SU-DHL-6 (cell line): ENCODE data around the gene EIF4A3.

Source experiments
- H2AFZ ChIP-seq: fragments of 200-600 bp; sonication (generic); 2 replicates; pipeline ENCODE4 v1.6.1; 2014; ENCODE audit warnings: low read depth, mild to moderate bottlenecking, moderate library complexity, mixed read lengths, antibody characterized with exemption, low read length; ENCODE audit not compliant: severe bottlenecking
- H3F3A ChIP-seq: fragments of 200-600 bp; shearing (Covaris generic); 2 replicates; pipeline ENCODE4 v1.6.0; 2016; ENCODE audit warnings: antibody characterized with exemption, mild to moderate bottlenecking; ENCODE audit not compliant: insufficient read depth
- H3K27ac ChIP-seq: fragments of 200-600 bp; sonication (generic); 2 replicates; pipeline ENCODE4 v1.5.1; 2016; ENCODE audit warnings: low read depth, mild to moderate bottlenecking, low read length, moderate library complexity, mixed read lengths
- H3K27me3 ChIP-seq: fragments of 200-600 bp; sonication (generic), shearing (Covaris generic); 2 replicates; pipeline ENCODE4 v1.6.0; 2014; ENCODE audit warnings: mild to moderate bottlenecking, low read length
- H3K36me3 ChIP-seq: fragments of 200-600 bp; sonication (generic); 2 replicates; pipeline ENCODE4 v1.6.1; 2014; ENCODE audit warnings: mild to moderate bottlenecking, low read length, mixed read lengths
- H3K4me2 ChIP-seq: fragments of 300-600, 200-600 bp; shearing (Covaris generic), sonication (generic); 2 replicates; pipeline ENCODE4 v1.6.0; 2014; ENCODE audit warnings: low read length, low read depth, mild to moderate bottlenecking; ENCODE audit not compliant: poor library complexity, severe bottlenecking
- H3K4me3 ChIP-seq: fragments of 200-600 bp; sonication (generic); 2 replicates; pipeline ENCODE4 v1.5.1; 2014; ENCODE audit warnings: antibody characterized with exemption, low read length, mild to moderate bottlenecking, mixed read lengths; ENCODE audit not compliant: insufficient read depth, poor library complexity, severe bottlenecking
- H3K79me2 ChIP-seq: fragments of 200-600 bp; sonication (generic); 2 replicates; pipeline ENCODE4 v1.6.1; 2014; ENCODE audit warnings: mild to moderate bottlenecking, low read length, moderate library complexity; ENCODE audit not compliant: insufficient read depth
- H3K9ac ChIP-seq: fragments of 200-600 bp; sonication (generic); 2 replicates; pipeline ENCODE4 v1.7.0; 2014; ENCODE audit warnings: mild to moderate bottlenecking, low read length
- H3K9me2 ChIP-seq: fragments of 200-600 bp; sonication (generic); replicated peaks from 2 replicates; pipeline ENCODE4 v1.6.1; 2014; ENCODE audit warnings: low read length; ENCODE audit not compliant: insufficient read depth
- H3K9me3 ChIP-seq: fragments of 200-600 bp; sonication (generic); 2 replicates; pipeline ENCODE4 v1.6.1; 2014; ENCODE audit warnings: low read length, mixed read lengths; ENCODE audit not compliant: insufficient read depth
- H4K20me1 ChIP-seq: fragments of 200-600 bp; sonication (generic); 2 replicates; pipeline ENCODE4 v1.6.1; 2014; ENCODE audit warnings: low read depth, mild to moderate bottlenecking, antibody characterized with exemption, low read length, moderate library complexity, mixed read lengths
- EZH2phosphoT487 ChIP-seq: fragments of 200-600 bp; sonication (generic), shearing (Covaris generic); conservative IDR thresholded peaks from 2 replicates; pipeline ENCODE4 v1.6.1; 2018; ENCODE audit warnings: mild to moderate bottlenecking, antibody characterized with exemption, low read length, moderate library complexity, mixed read lengths
- TF ChIP-seq, protein P1 (sequence below): fragments of 200-600 bp; sonication (generic); IDR thresholded peaks from one replicate; pipeline ENCODE4 v1.5.1; 2017; ENCODE audit warnings: antibody characterized with exemption, mild to moderate bottlenecking, low read length, moderate library complexity; ENCODE audit not compliant: insufficient read depth, poor library complexity, severe bottlenecking

The EIF4A3 gene

DNA sequence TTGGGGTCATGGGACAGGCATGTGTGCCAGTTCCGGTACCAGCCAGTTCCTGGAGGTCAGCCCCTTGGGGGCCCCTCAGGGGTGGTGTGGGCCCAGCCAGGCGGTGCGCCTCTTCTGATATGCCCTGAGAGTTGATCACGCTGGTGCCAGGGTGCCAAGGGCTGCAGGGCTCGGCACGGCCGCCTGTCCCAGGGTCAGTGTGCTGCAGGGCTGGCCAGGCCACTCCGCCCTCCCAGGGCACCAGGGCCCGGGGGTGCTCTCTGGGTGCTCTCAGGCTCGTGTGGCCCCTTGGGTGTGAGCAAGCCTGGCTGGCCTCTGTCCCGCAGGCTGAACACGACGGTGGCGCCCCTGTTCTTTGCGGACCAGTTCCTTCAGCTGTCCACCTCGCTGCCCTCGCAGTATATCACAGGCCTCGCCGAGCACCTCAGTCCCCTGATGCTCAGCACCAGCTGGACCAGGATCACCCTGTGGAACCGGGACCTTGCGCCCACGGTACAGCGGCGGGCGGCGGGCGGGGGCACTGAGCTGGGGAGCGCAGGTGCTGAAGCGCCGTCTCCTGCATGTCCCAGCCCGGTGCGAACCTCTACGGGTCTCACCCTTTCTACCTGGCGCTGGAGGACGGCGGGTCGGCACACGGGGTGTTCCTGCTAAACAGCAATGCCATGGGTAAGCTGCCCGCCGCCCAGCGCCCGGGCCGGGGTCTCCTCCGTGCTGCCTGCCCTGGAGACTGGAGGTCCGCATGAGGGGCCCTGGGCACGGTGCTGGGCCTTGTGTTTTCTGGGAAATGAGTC, 39.5 kb downstream of the EIF4A3 start:
- H3K4me2 ChIP-seq = no peak overlapping the region
- no peaks in the 10 kb centered on the region for H3K36me3 ChIP-seq
- H3K9ac ChIP-seq = no peak overlapping the region
- H3K9me3 ChIP-seq = no peaks in the 10 kb centered on the region
- no peaks in the 10 kb centered on the region for H4K20me1 ChIP-seq
- no peaks in the 10 kb centered on the region for H3K27me3 ChIP-seq
- TF ChIP-seq EZH2phosphoT487 = no peak
- TF ChIP-seq, protein P1, sequence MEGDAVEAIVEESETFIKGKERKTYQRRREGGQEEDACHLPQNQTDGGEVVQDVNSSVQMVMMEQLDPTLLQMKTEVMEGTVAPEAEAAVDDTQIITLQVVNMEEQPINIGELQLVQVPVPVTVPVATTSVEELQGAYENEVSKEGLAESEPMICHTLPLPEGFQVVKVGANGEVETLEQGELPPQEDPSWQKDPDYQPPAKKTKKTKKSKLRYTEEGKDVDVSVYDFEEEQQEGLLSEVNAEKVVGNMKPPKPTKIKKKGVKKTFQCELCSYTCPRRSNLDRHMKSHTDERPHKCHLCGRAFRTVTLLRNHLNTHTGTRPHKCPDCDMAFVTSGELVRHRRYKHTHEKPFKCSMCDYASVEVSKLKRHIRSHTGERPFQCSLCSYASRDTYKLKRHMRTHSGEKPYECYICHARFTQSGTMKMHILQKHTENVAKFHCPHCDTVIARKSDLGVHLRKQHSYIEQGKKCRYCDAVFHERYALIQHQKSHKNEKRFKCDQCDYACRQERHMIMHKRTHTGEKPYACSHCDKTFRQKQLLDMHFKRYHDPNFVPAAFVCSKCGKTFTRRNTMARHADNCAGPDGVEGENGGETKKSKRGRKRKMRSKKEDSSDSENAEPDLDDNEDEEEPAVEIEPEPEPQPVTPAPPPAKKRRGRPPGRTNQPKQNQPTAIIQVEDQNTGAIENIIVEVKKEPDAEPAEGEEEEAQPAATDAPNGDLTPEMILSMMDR = no peak
- H3K79me2 ChIP-seq = no peaks in the 10 kb centered on the region
- no peaks in the 10 kb centered on the region for H3K9me2 ChIP-seq
- H3K4me3 ChIP-seq = no peak overlapping the region
- no peak overlapping the region for H3K27ac ChIP-seq
- H2AFZ ChIP-seq = no peak overlapping the region
- no peaks in the 10 kb centered on the region for H3F3A ChIP-seq

DNA sequence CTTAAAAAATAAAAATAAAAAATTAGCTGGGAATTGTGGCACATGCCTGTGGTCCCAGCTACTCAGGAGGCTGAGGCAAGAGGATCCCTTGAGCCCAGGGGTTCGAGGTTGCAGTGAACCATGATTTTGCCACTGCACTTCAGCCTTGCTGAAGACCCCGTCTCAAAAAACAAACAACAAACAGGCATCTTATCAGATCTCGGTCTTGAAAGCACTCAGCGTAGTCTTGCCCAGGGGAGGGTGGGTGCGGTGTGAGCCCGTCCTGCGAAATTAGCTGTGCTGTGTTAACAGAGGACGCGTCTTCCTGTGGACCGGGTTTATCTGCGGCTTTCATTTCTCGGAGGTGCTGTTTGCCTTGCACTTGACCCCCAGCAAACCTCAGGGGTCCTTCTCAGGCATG, 40.2 kb downstream of the EIF4A3 start:
- no peak overlapping the region for H2AFZ ChIP-seq
- H4K20me1 ChIP-seq = no peaks in the 10 kb centered on the region
- H3K9ac ChIP-seq = no peak overlapping the region
- H3K4me3 ChIP-seq = no peak overlapping the region
- TF ChIP-seq, protein P1 = no peak
- TF ChIP-seq EZH2phosphoT487 = no peak
- H3K9me2 ChIP-seq = no peaks in the 10 kb centered on the region
- H3K79me2 ChIP-seq = no peaks in the 10 kb centered on the region
- no peaks in the 10 kb centered on the region for H3K9me3 ChIP-seq
- H3K27ac ChIP-seq = no peak overlapping the region
- no peaks in the 10 kb centered on the region for H3K27me3 ChIP-seq
- H3K4me2 ChIP-seq = no peak overlapping the region
- no peaks in the 10 kb centered on the region for H3F3A ChIP-seq
- no peaks in the 10 kb centered on the region for H3K36me3 ChIP-seq

- Histone ChIP-seq H3K27ac (no peak overlapping the region), H2AFZ (no peak overlapping the region), H3K9me3 (no peaks in the 10 kb centered on the region), H3K79me2 (no peaks in the 10 kb centered on the region), H3K36me3 (no peaks in the 10 kb centered on the region), H4K20me1 (no peaks in the 10 kb centered on the region), H3K27me3 (no peaks in the 10 kb centered on the region), H3K4me2 (no peak overlapping the region), H3F3A (no peaks in the 10 kb centered on the region), H3K4me3 (no peak overlapping the region), H3K9ac (no peak overlapping the region), H3K9me2 (no peaks in the 10 kb centered on the region)
- no peak for TF ChIP-seq EZH2phosphoT487
- TF ChIP-seq, protein P1 = no peak
Measured at GRCh38 chr17:80106176-80106575, 40.8 kb downstream of the EIF4A3 start.
